Fibroblast of lung (primary cell): ENCODE results near the gene SYNDIG1L.

Source experiments
- EZH2 ChIP-seq: IDR thresholded peaks from 2 replicates; pipeline ENCODE4 v1.5.1; 2012; ENCODE audit warnings: low read length, control low read depth, mild to moderate bottlenecking; ENCODE audit errors: missing control alignments
- TF ChIP-seq, protein P1 (sequence below), 2 donors: IDR thresholded peaks in 1 of 2; conservative IDR thresholded peaks in 1 of 2; 1 replicate in 1 of 2; 2 replicates in 1 of 2; pipeline ENCODE4 v1.5.1; 2011 to 2012; ENCODE audit warnings: low read length in 2 of 2, control low read depth in 1 of 2, inconsistent platforms in 1 of 2, low read depth in 1 of 2, mild to moderate bottlenecking in 1 of 2

DNA sequence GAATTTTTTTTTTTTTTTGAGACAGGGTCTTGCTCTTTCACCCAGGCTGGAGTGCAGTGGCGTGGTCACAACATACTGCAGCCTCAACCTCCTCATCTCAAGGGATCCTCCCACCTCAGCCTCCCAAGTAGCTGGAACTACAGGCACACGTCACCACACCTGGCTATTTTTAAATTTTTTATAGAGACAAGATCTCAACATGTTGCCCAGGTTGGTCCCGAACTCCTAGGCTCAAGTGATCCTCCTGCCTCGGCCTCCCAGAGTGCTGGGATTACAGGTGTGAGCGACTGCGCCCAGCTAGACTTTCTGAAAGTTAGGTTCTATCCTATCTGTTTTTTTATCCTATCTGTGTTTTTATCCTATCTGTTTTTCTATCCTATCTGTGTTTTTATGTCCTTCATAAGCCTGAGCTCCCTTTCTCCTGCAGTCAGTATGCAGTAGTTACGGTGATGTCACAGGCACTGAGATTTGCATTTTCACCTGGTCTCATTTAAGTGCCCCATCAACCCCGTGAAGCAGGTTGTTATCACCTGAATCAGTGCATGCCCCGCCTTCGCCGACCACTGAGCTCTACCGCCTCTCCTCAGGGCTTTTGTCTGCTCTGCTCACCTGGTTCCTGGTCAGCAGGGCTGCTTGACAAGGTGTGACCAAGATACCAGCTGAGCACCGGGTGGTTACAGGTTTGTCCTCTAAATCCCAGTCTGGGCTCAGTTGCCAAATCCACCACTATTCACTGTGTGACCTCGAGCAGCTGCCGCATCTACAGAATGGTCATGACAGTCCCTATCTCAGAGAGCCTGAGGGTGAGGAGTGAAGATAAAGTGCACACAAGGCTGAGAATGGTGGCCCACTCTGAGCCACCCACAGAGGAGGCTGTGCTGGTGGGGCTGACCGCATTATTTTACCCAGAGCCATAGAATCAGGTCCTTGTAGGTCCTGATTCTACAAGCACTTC, 33.1 kb downstream of the SYNDIG1L start:
- no peak for TF ChIP-seq EZH2
- TF ChIP-seq, protein P1, sequence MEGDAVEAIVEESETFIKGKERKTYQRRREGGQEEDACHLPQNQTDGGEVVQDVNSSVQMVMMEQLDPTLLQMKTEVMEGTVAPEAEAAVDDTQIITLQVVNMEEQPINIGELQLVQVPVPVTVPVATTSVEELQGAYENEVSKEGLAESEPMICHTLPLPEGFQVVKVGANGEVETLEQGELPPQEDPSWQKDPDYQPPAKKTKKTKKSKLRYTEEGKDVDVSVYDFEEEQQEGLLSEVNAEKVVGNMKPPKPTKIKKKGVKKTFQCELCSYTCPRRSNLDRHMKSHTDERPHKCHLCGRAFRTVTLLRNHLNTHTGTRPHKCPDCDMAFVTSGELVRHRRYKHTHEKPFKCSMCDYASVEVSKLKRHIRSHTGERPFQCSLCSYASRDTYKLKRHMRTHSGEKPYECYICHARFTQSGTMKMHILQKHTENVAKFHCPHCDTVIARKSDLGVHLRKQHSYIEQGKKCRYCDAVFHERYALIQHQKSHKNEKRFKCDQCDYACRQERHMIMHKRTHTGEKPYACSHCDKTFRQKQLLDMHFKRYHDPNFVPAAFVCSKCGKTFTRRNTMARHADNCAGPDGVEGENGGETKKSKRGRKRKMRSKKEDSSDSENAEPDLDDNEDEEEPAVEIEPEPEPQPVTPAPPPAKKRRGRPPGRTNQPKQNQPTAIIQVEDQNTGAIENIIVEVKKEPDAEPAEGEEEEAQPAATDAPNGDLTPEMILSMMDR (conservative IDR thresholded peaks at IDR 0.05 in 1 of 2, IDR thresholded peaks at IDR 0.05 in 1 of 2; ENCODE audit: low read depth in 1 of 2, low read length in 2 of 2), result no peak
